Loucy (cell line): ENCODE measurements around the gene EPG5.
"Not testable (repeated sequence)": the region's sequence is repeated elsewhere in the genome, so short reads cannot be mapped to it uniquely, and the experiment has no call there.

Experiments used
- H2AFZ ChIP-seq: fragments of 200-600 bp; sonication (generic); 2 replicates; pipeline ENCODE4 v1.6.0; 2016; ENCODE audit warnings: antibody characterized with exemption, mild to moderate bottlenecking, low read length, moderate library complexity
- H3F3A ChIP-seq: fragments of 200-600 bp; 2 replicates; pipeline ENCODE4 v1.6.0; 2016; ENCODE audit warnings: antibody characterized with exemption, low read depth, mild to moderate bottlenecking
- H3K27me3 ChIP-seq: fragments of 200-600 bp; sonication (generic); 2 replicates; pipeline ENCODE4 v1.6.1; 2014; ENCODE audit warnings: low read length, mild to moderate bottlenecking; ENCODE audit not compliant: insufficient read depth, poor library complexity, severe bottlenecking
- H3K36me3 ChIP-seq: fragments of 200-600 bp; sonication (generic); 2 replicates; pipeline ENCODE4 v1.6.1; 2016; ENCODE audit warnings: low read length; ENCODE audit not compliant: insufficient read depth
- H3K4me1 ChIP-seq: fragments of 200-600 bp; sonication (generic); 2 replicates; pipeline ENCODE4 v1.5.1; 2014; ENCODE audit warnings: low read length, mild to moderate bottlenecking; ENCODE audit not compliant: insufficient read depth, poor library complexity, severe bottlenecking
- H3K4me2 ChIP-seq: fragments of 200-600 bp; sonication (generic); 2 replicates; pipeline ENCODE4 v1.6.0; 2014; ENCODE audit warnings: antibody characterized with exemption, low read length, low read depth, mild to moderate bottlenecking; ENCODE audit not compliant: poor library complexity, severe bottlenecking
- H3K4me3 ChIP-seq: fragments of 200-600 bp; sonication (generic); 2 replicates; pipeline ENCODE4 v1.5.1; 2014; ENCODE audit warnings: low read length, mild to moderate bottlenecking, mixed read lengths; ENCODE audit not compliant: poor library complexity, severe bottlenecking
- H3K79me2 ChIP-seq: fragments of 200-600 bp; sonication (generic); 2 replicates; pipeline ENCODE4 v1.6.1; 2014; ENCODE audit warnings: low read length; ENCODE audit not compliant: insufficient read depth
- H3K9ac ChIP-seq: fragments of 200-600 bp; sonication (generic); 2 replicates; pipeline ENCODE4 v1.6.0; 2014; ENCODE audit warnings: mild to moderate bottlenecking, low read depth, low read length, moderate library complexity; ENCODE audit not compliant: poor library complexity, severe bottlenecking
- H3K9me2 ChIP-seq: fragments of 200-600 bp; sonication (generic); replicated peaks from 2 replicates; pipeline ENCODE4 v1.6.1; 2016; ENCODE audit warnings: low read depth, low read length, mixed read lengths
- H3K9me3 ChIP-seq: fragments of 200-600 bp; sonication (generic); 2 replicates; pipeline ENCODE4 v1.6.1; 2014; ENCODE audit warnings: mild to moderate bottlenecking, antibody characterized with exemption, low read length, low read depth; ENCODE audit not compliant: insufficient read depth
- H4K20me1 ChIP-seq: fragments of 200-600 bp; sonication (generic); 2 replicates; pipeline ENCODE4 v1.6.0; 2014; ENCODE audit warnings: antibody characterized with exemption, low read length, mild to moderate bottlenecking; ENCODE audit not compliant: insufficient read depth, poor library complexity, severe bottlenecking
- CTCF ChIP-seq: fragments of 200-600 bp; sonication (generic); conservative IDR thresholded peaks from 2 replicates; pipeline ENCODE4 v1.5.1; 2014; ENCODE audit warnings: mild to moderate bottlenecking, antibody characterized with exemption, low read length
- EZH2phosphoT487 ChIP-seq: fragments of 200-600 bp; IDR thresholded peaks from 2 replicates; pipeline ENCODE4 v1.6.1; 2018; ENCODE audit warnings: antibody characterized with exemption, mild to moderate bottlenecking, moderate library complexity, borderline replicate concordance

The EPG5 gene

GRCh38 chr18:45849529-45849928 lies 117.6 kb downstream of the EPG5 start:
- Histone ChIP-seq H3K9ac (no peak overlapping the region), H3F3A (no peaks in the 10 kb centered on the region), H3K9me3 (no peaks in the 10 kb centered on the region), H3K27me3 (no peaks in the 10 kb centered on the region), H3K9me2 (no peaks in the 10 kb centered on the region), H3K4me1 (peaks cover 13% of the 10 kb centered on the region), H3K79me2 (no peaks in the 10 kb centered on the region), H3K36me3 (peaks cover 47% of the 10 kb centered on the region; the same call in 1 of the 2 replicates), H2AFZ (no peak overlapping the region), H3K4me2 (no peak overlapping the region), H3K4me3 (no peak overlapping the region), H4K20me1 (no peaks in the 10 kb centered on the region)
- TF ChIP-seq CTCF (no peak), EZH2phosphoT487 (no peak)

GRCh38 chr18:45848643-45849042 lies 118.5 kb downstream of the EPG5 start:
- H3K9me2 ChIP-seq, H4K20me1 ChIP-seq, H3K4me2 ChIP-seq, H3F3A ChIP-seq, H3K27me3 ChIP-seq, H3K9me3 ChIP-seq, H2AFZ ChIP-seq, H3K79me2 ChIP-seq, H3K4me3 ChIP-seq, H3K9ac ChIP-seq: not testable (repeated sequence)
- Histone ChIP-seq H3K36me3 (peaks cover 39% of the 10 kb centered on the region; the same call in 1 of the 2 replicates), H3K4me1 (peaks cover 13% of the 10 kb centered on the region)

GRCh38 chr18:45847119-45847518 lies 120.0 kb downstream of the EPG5 start:
- peaks cover 24% of the 10 kb centered on the region; the same call in 1 of the 2 replicates for H3K36me3 ChIP-seq
- H3K4me1 ChIP-seq: peaks cover 13% of the 10 kb centered on the region
- H3K27me3 ChIP-seq: no peaks in the 10 kb centered on the region
- H3K4me3 ChIP-seq: no peak overlapping the region
- TF ChIP-seq EZH2phosphoT487 (no peak), CTCF (no peak)
- no peaks in the 10 kb centered on the region for H4K20me1 ChIP-seq
- H3K4me2 ChIP-seq: no peak overlapping the region
- no peaks in the 10 kb centered on the region for H3K9me2 ChIP-seq
- no peaks in the 10 kb centered on the region for H3F3A ChIP-seq
- no peaks in the 10 kb centered on the region for H3K9me3 ChIP-seq
- H3K79me2 ChIP-seq: no peaks in the 10 kb centered on the region
- H2AFZ ChIP-seq: no peak overlapping the region
- H3K9ac ChIP-seq: no peak overlapping the region

GRCh38 chr18:45845410-45845809 lies 121.7 kb downstream of the EPG5 start:
- peaks cover 11% of the 10 kb centered on the region; the same call in 1 of the 2 replicates for H3K36me3 ChIP-seq
- no peaks in the 10 kb centered on the region for H3K27me3 ChIP-seq

More at GRCh38 chr18:45845410-45845809, 121.7 kb downstream of the EPG5 start:
- Histone ChIP-seq H3K4me2 (no peak overlapping the region), H3K4me3 (no peak overlapping the region), H2AFZ (no peak overlapping the region), H3K4me1 (peaks cover 23% of the 10 kb centered on the region), H3K9me3 (no peaks in the 10 kb centered on the region), H4K20me1 (no peaks in the 10 kb centered on the region), H3K9ac (no peak overlapping the region), H3K9me2 (no peaks in the 10 kb centered on the region), H3K79me2 (no peaks in the 10 kb centered on the region), H3F3A (no peaks in the 10 kb centered on the region)
- no peak for TF ChIP-seq CTCF
- TF ChIP-seq EZH2phosphoT487: no peak
